ENCODE data around the gene FBXW9. TPM values are rescaled to one million over a fixed set of nuclear protein-coding genes. Genes with fewer than 3 reads are reported as not detected.

Gene FBXW9
- total RNA-seq, 2 donors from 2014 or later = 3.9 to 4.0 TPM

- ATAC-seq (no peak), DNase-seq (peak in 1 of 4 donors; percentile 23)
- Histone ChIP-seq H3K4me3 (peak overlapping the region; percentile 78 to 86), H3K36me3 (replicated peaks in 1 of 2; ENCODE audit: insufficient read depth in 1 of 2, low read depth in 2 of 2) (peaks cover 8 to 15% of the 10 kb centered on the region in 2 donors), H3K4me1 (peaks cover 44% of the 10 kb centered on the region), H3K27me3 (no peaks in the 10 kb centered on the region), H3K9me3 (no peaks in the 10 kb centered on the region), H3K27ac (peak overlapping the region; percentile 79 to 92 (median 85))
- intact Hi-C loops (cut with DNase I) = no loop called here
- 1 to 3% methylated on average over 14 to 15 of the region's 15 CpGs for WGBS, 2 donors
- no peak for TF ChIP-seq POLR2A (IDR thresholded peaks at IDR 0.05)
- no peak for TF ChIP-seq CTCF (IDR thresholded peaks at IDR 0.05)
Measured at GRCh38 chr19:12733369-12734214, 37.2 kb upstream of the FBXW9 start.

GRCh38 chr19:12731337-12731736 is 34.9 kb upstream of the FBXW9 start:
- ATAC-seq = no peak

GRCh38 chr19:12730064-12730463 is 33.6 kb upstream of the FBXW9 start:
- DNase-seq (no peak), ATAC-seq (no peak)
- Histone ChIP-seq H3K9me3 (no peaks in the 10 kb centered on the region), H3K36me3 (replicated peaks in 1 of 2; ENCODE audit: insufficient read depth in 1 of 2, low read depth in 2 of 2) (peaks cover 8 to 15% of the 10 kb centered on the region in 2 donors), H3K27ac (no peak overlapping the region), H3K4me3 (no peak overlapping the region), H3K27me3 (no peaks in the 10 kb centered on the region), H3K4me1 (peaks cover 26% of the 10 kb centered on the region)
- 82 to 86% methylated on average over 3 of the region's 3 CpGs for WGBS, 2 donors
- TF ChIP-seq POLR2A (IDR thresholded peaks at IDR 0.05) (no peak), CTCF (IDR thresholded peaks at IDR 0.05) (no peak)
- intact Hi-C loops (cut with DNase I) = no loop called here

More at GRCh38 chr19:12731337-12731736, 34.9 kb upstream of the FBXW9 start:
- Histone ChIP-seq H3K4me3 (no peak overlapping the region), H3K9me3 (no peaks in the 10 kb centered on the region), H3K27ac (no peak overlapping the region), H3K36me3 (replicated peaks in 1 of 2; ENCODE audit: insufficient read depth in 1 of 2, low read depth in 2 of 2) (peaks cover 8 to 15% of the 10 kb centered on the region in 2 donors), H3K27me3 (no peaks in the 10 kb centered on the region), H3K4me1 (peaks cover 30% of the 10 kb centered on the region)
- intact Hi-C loops (cut with DNase I) = no loop called here
- 90 to 91% methylated on average over 15 to 24 of the region's 24 CpGs for WGBS, 2 donors
- DNase-seq = no peak
- TF ChIP-seq CTCF (IDR thresholded peaks at IDR 0.05) (no peak), POLR2A (IDR thresholded peaks at IDR 0.05) (no peak)

- Histone ChIP-seq H3K9me3 (no peaks in the 10 kb centered on the region), H3K36me3 (replicated peaks in 1 of 2; ENCODE audit: insufficient read depth in 1 of 2, low read depth in 2 of 2) (peaks cover 8 to 15% of the 10 kb centered on the region in 2 donors), H3K4me1 (peaks cover 31% of the 10 kb centered on the region), H3K27me3 (no peaks in the 10 kb centered on the region), H3K27ac (no peak overlapping the region), H3K4me3 (no peak overlapping the region)
- TF ChIP-seq POLR2A (IDR thresholded peaks at IDR 0.05) (no peak), CTCF (IDR thresholded peaks at IDR 0.05) (no peak)
- intact Hi-C loops (cut with DNase I) = no loop called here
- DNase-seq (no peak), ATAC-seq (no peak)
- 89 to 90% methylated on average over 8 to 9 of the region's 9 CpGs for WGBS, 2 donors
Measured at GRCh38 chr19:12727745-12728433, 31.5 kb upstream of the FBXW9 start.
